Body of pancreas (tissue), 4 donors: ENCODE data around the gene DIPK1A. TPM values are rescaled to one million over a fixed set of nuclear protein-coding genes. Genes with fewer than 3 reads are reported as not detected.

Source experiments
- ATAC-seq: fragments of 150-250 bp; one replicate; pipeline ENCODE4 v1.9.1; 2016
- DNase-seq, 4 donors: peaks; one replicate each; pipeline ENCODE4 v3.0.0-alpha.2; 2019
- H3K27ac ChIP-seq, 4 donors: fragments of 200-600 bp; sonication (generic); 1 replicate in 3 of 4; 2 replicates in 1 of 4; pipeline versions ENCODE4 v1.5.1 to v1.6.1; 2016 to 2019; ENCODE audit warnings: mild to moderate bottlenecking in 1 of 4, mixed read lengths in 1 of 4, moderate library complexity in 1 of 4
- H3K27me3 ChIP-seq, 2 donors: fragments of 200-600 bp; sonication (generic); one replicate each; pipeline ENCODE4 v1.6.0; 2016; ENCODE audit warnings: mild to moderate bottlenecking in 1 of 2
- H3K36me3 ChIP-seq, 2 donors: fragments of 200-600 bp; sonication (generic); replicated peaks in 1 of 2; 2 replicates each; pipeline ENCODE4 v1.5.1; 2016; ENCODE audit warnings: low read depth in 2 of 2; ENCODE audit not compliant: insufficient read depth in 1 of 2
- H3K4me1 ChIP-seq: fragments of 200-600 bp; sonication (generic); one replicate; pipeline ENCODE4 v1.6.0; 2016
- H3K4me3 ChIP-seq, 2 donors: fragments of 200-600 bp; sonication (generic); 1 replicate in 1 of 2; 2 replicates in 1 of 2; pipeline ENCODE4 v1.5.1; 2016 to 2019
- H3K9me3 ChIP-seq, 3 donors: fragments of 200-600 bp; sonication (generic); 1 replicate in 2 of 3; 2 replicates in 1 of 3; pipeline ENCODE4 v1.5.1; 2016
- POLR2A ChIP-seq, 3 donors: fragments of 450-650 bp; IDR thresholded peaks; one replicate each; pipeline ENCODE4 v1.6.1; 2016; ENCODE audit warnings: antibody characterized with exemption in 3 of 3, mild to moderate bottlenecking in 2 of 3
- WGBS, 2 donors: methylation state at CpG; one replicate each; pipeline ENCODE4 v1.1.5; 2017; 5-methylcytosine and 5-hydroxymethylcytosine counted together
- intact Hi-C: fragments of 100-400 bp; cut with DNase I; formaldehyde crosslinking; loops from one replicate; pipeline ENCODE4 v1.15.1; 2023
- total RNA-seq, 2 donors: library from RNA; depleted of rRNA; stranded (reverse); fragments of >200 nt; gene quantifications; one replicate each; pipeline ENCODE4 v1.1.0, GENCODE V29; 2016
- TF ChIP-seq, protein P1 (sequence below), 7 experiments: fragments of 450-650 bp in 4 of 7; fragments of 200-600 bp in 3 of 7; sonication (generic) in 3 of 7; IDR thresholded peaks; one replicate each; pipeline ENCODE4 v1.5.1; 2016 to 2019; ENCODE audit warnings: antibody characterized with exemption in 7 of 7

The DIPK1A gene
- total RNA-seq, 2 donors from 2014 or later, result 3.9 to 8.2 TPM

DNA sequence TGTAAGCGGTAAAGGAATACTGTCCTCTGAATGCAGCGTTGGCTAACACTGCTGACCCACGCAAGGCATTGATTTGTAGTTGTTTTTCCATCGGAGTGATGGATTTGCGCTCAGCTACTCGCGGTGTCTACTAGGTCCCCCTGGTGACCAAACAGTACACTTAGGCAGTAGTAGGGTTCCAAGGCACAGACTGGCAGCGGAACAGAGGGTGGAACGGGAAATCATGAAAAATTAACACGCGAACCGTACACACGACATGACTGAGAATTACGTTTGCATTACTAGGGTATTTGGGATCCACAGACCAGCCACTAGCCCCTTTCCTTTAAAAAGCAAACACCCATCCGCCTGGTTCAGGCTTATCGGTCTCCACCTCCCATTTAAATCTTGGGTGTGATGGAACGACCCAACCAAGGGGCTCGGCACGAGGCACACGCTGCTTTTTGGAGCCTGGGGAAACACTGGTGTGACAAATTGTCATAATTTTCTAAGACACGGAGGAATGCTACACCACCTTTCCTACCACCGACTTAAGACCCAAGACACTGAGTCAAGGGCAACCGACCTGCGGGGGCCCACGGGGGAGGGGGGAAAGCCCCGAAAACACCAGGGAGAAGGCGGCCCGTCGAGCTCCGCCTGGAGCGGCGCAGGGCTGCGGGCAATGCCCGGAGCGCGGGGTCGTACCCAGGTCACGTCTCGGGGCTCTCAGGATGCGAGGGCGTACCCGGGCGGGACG lies 699 bp downstream of the DIPK1A start:
- H3K4me3 ChIP-seq, result peak overlapping the region; percentile 45 to 48
- intact Hi-C loops, result no loop called here
- H3K36me3 ChIP-seq, result no peaks in the 10 kb centered on the region
- H3K4me1 ChIP-seq, result peaks cover 9% of the 10 kb centered on the region
- peak overlapping the region; percentile 84 to 92 (median 90) for H3K27ac ChIP-seq
- peak in 2 of 3 donors; percentile 65 for TF ChIP-seq POLR2A (IDR thresholded peaks at IDR 0.05)
- TF ChIP-seq, protein P1, sequence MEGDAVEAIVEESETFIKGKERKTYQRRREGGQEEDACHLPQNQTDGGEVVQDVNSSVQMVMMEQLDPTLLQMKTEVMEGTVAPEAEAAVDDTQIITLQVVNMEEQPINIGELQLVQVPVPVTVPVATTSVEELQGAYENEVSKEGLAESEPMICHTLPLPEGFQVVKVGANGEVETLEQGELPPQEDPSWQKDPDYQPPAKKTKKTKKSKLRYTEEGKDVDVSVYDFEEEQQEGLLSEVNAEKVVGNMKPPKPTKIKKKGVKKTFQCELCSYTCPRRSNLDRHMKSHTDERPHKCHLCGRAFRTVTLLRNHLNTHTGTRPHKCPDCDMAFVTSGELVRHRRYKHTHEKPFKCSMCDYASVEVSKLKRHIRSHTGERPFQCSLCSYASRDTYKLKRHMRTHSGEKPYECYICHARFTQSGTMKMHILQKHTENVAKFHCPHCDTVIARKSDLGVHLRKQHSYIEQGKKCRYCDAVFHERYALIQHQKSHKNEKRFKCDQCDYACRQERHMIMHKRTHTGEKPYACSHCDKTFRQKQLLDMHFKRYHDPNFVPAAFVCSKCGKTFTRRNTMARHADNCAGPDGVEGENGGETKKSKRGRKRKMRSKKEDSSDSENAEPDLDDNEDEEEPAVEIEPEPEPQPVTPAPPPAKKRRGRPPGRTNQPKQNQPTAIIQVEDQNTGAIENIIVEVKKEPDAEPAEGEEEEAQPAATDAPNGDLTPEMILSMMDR (IDR thresholded peaks at IDR 0.05), result peak in 6 of 7 experiments; percentile 39 to 85 (median 76)
- 0 to 2% methylated on average over 21 to 40 of the region's 44 CpGs for WGBS, 2 donors
- H3K9me3 ChIP-seq, result no peaks in the 10 kb centered on the region
- ATAC-seq (peak; percentile 77), DNase-seq (peak; percentile 68 to 84 (median 72))
- H3K27me3 ChIP-seq, result no peaks in the 10 kb centered on the region

DNA sequence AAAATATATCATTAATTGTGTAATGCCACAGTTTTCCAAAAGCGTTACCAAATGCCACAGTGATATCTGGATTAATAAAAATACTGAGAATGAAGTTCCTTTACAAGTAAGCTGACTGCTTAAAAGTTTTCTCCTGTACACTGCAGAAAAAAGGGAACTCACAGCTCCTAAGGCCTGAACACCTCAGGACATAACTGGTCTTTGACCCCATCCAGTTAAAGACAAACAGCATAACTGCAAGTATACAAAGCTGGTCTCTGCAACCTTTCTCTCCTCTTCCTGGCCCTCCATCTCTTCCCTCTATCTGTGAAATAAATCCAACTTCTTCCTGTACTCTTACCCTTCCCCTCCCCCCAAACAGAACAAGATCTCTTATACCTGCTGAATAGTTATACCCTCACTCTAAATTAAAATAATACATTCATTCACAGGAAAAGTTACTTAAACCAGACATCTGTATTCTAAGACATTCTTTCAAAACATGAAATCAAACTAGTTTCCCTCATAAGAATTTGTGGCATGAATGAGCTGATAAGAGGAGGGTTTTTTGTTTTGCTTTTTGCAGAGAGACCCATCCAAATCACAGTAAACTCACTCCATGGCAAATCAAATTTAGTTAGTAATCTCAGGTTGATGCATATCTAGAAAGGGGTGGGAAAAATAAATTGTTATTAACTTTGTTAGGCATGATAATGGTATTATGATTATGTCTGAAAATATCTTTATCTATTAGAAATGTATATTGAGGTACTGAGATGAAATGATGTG lies 2.9 kb downstream of the DIPK1A start:
- ATAC-seq (no peak), DNase-seq (no peak)
- WGBS, 2 donors, result 91 to 95% methylated on average over 1 of the region's 1 CpG
- TF ChIP-seq, protein P1 (IDR thresholded peaks at IDR 0.05), result no peak
- TF ChIP-seq POLR2A (IDR thresholded peaks at IDR 0.05), result no peak
- Histone ChIP-seq H3K27me3 (no peaks in the 10 kb centered on the region), H3K27ac (no peak overlapping the region), H3K4me1 (peaks cover 9% of the 10 kb centered on the region), H3K9me3 (no peaks in the 10 kb centered on the region), H3K4me3 (no peak overlapping the region), H3K36me3 (no peaks in the 10 kb centered on the region)
- intact Hi-C loops, result no loop called here

DNA sequence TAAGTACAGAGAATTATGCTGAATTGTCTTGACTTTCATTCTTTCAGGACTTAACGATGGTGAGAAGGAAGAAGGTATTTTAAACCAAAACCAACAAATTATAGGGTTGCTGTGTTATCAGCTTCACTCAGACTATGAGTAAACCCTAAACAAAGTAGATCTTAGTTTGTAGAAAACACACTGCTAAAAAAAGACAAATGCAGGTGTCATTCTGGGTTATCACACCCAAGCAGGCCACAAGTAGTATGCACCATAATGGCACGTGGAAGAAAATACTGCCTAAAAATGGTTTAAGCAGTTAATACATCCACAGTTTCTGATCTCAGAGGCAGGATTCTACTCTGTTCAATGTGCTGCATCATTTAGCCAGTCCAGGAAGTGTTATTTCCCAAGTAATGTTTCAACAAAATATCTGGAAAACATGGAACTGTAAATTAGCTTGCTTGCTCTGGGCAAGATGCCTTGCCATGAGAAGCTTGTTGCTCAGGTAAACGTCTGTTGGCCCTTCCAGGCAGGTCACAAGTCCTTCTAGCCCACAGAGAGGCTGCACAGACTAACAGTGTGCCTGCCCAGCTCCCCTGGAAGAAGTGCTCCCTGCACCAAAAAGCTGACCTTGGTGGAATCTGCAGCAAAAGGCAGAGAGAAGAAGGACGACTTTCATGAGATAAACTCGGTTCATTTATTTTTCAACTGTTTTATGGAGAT lies 4.1 kb downstream of the DIPK1A start:
- ATAC-seq (no peak), DNase-seq (no peak)
- Histone ChIP-seq H3K4me3 (no peak overlapping the region), H3K27me3 (no peaks in the 10 kb centered on the region), H3K27ac (no peak overlapping the region), H3K9me3 (no peaks in the 10 kb centered on the region), H3K4me1 (peaks cover 3% of the 10 kb centered on the region), H3K36me3 (no peaks in the 10 kb centered on the region)
- intact Hi-C loops, result no loop called here
- TF ChIP-seq, protein P1 (IDR thresholded peaks at IDR 0.05), result no peak
- TF ChIP-seq POLR2A (IDR thresholded peaks at IDR 0.05), result no peak
- 60 to 66% methylated on average over 5 of the region's 5 CpGs for WGBS, 2 donors

DNA sequence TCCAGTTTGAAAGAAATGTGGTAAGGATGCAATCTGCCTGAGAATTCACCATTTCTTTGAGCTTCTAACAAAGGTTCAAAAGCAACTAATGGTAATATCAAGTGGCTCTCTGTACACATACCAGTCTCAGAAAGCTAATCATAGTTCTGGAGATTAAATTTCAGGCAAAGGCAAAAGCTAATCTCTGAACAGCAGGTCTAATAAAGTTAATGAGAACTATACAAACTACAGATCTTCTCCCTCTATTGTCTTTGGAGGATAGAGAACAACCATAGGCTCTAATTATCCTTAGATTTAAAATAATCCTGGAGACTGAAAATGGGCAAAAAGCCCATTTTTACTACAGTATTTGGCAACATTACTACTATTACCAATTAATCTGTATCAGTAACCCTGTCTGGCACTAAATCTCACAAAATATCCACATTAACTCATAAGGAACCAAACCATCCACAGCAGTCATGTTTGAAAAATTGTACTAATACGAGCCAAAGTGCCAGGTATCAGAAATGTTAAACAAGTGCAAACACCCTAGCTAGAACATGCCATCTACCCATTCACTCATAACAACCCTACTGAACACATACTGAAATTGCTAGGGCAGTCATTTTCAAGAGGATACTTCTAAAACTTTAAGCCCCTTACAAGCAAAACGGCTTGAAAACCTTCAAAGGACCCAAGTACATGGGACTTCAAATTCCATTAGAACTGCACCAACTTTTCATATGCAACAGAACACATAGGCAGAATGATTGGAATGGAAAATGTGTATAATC lies 4.8 kb downstream of the DIPK1A start:
- ATAC-seq (no peak), DNase-seq (no peak)
- intact Hi-C loops, result no loop called here
- H3K4me1 ChIP-seq, result no peaks in the 10 kb centered on the region
- no peak for TF ChIP-seq POLR2A (IDR thresholded peaks at IDR 0.05)
- TF ChIP-seq, protein P1 (IDR thresholded peaks at IDR 0.05), result no peak
- WGBS, 2 donors, result 49 to 56% methylated on average over 2 of the region's 2 CpGs
- no peaks in the 10 kb centered on the region for H3K36me3 ChIP-seq
- no peak overlapping the region for H3K4me3 ChIP-seq
- H3K27ac ChIP-seq, result no peak overlapping the region
- no peaks in the 10 kb centered on the region for H3K9me3 ChIP-seq
- H3K27me3 ChIP-seq, result no peaks in the 10 kb centered on the region
